ENCODE results near the gene PYGO1.
A peak's percentile ranks its signal among the peaks of the same experiment; 100 is the strongest.
"Not testable (repeated sequence)": the region's sequence is repeated elsewhere in the genome, so short reads cannot be mapped to it uniquely, and the experiment has no call there.

Gene PYGO1

DNA sequence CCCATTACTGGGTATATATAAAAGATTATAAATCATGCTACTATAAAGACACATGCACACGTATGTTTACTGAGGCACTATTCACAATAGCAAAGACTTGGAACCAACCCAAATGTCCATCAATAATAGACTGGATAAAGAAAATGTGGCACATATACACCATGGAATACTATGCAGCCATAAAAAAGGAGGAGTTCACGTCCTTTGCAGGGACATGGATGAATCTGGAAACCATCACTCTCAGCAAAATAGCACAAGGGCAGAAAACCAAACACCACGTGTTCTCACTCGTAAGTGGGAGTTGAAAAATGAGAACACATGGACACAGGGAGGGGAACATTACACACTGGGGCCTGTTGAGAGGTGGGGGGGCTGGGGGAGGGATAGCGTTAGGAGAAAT is 82.7 kb downstream of the PYGO1 start:
- not testable (repeated sequence) for DNase-seq (ENCODE audit: low read depth)

DNA sequence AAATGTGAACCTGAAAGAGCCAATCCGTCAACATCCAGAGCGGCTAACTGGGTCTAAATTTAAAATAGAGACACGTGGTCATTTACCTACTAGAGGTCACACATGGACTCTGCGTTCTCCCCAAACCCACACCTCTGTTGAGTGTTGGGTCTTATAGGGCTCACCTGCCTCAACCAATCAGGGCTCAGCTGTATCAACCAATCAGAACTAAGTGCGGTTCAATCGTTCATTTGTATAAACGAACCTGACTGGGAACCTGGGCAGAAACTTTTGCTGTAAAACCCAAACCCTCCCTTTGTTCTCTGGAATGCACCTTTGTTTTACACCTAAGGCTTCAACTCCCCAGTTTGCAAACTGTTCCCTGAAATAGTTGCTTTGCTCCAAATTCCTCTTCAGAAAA is 89.0 kb downstream of the PYGO1 start:
- no peak for DNase-seq (ENCODE audit: low read depth)

DNA sequence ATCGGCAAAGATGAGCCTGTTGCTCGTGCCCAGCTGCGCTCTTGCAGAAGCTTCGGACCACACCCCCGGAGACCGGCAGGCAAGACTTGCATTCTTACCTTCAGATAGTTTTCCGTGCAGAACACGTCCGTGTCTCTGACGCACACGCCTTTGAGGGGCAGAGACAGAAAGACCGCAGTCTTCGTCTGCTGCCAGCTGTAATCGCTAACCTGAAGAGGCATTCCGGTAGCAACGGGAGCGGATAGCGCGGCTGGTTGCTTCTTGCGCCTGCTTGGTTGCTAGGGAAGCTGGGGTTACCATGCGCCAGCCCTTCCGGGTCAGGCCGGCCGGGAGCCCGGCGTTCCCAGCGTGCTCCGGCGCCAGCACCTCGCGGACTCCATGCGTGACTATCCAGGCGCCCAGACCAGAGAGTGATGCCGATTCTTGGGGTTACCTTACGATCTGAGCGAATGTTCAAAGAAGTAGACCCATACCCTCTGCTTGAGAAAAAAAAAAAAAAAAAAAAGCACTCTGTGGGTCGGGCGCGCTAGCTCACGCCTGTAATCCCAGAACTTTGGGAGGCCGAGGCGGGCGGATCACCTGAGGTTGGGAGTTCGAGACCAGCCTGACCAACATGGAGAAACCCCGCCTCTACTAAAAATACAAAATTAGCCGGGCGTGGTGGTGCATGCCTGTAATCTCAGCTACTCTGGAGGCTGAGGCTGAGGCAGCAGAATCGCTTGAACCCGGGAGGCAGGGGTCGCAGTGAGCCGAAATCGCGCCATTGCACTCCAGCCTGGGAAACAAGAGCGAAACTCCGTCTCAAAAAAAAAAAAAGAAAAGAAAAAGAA is 89.8 kb downstream of the PYGO1 start:
- peak; percentile 51 for DNase-seq (ENCODE audit: low read depth)

DNA sequence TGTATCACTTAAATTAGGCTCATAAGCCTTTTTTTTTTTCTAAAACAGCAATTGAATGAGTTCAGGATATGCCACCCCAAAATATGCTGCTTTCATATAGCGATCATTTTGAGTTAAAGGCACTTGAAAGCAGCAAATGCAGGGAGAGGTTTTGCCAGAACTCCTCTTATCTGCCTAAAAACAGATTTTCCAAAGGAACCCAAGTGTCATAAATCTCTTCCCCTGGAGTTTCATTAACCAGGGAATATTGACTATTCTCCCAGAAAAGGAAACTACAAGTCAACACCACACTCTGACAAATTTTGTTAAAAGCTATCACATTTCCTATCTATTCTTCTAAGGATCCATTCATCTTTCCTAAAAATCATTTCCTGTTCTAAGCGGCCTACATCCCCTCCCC is 91.4 kb downstream of the PYGO1 start:
- DNase-seq (ENCODE audit: low read depth), result no peak

DNA sequence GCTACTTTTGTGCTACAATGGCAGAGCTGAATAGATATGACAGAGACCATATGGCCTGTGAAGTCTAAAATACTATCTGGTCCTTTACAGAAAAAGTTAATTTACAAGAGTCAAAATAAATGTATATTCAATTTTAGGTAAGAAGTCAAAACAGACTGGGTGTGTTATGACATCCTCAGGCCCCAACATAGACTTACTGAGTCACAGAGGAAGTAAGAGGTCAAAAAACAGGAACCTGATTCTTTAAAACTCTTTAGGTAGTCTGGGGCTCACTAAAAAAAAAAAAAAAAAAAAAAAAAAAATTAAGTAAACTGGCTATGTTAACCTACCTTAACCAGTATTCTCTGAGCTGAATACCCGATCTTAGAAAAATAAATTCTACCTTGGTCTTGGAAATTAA is 93.2 kb downstream of the PYGO1 start:
- no peak for DNase-seq (ENCODE audit: low read depth)

DNA sequence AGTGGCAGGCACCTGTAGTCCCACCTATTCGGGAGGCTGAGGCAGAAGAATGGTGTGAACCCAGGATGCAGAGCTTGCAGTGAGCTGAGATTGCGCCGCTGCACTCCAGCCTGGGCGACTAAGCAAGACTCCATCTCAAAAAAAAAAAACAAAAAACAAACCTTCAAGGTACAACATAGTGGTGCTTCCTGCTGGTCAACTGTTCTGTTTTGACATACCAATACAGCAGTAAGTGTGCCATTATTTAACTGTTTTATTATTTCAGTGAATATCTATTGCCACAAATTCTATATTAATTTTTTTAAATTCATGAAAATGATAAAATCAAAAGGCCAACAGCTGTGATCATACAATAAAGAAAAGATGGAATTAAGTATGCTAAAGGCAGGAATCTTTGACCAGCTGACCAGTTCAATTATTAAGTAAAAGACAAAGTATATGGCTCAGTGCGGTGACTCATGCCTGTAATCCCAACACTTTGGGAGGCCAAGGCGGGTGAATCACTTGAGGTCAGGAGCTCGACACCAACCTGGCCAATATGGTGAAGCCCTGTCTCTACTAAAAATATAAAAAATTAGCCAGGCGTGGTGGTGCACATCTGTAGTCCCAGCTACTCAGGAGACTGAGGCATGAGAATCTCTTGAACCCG is 99.1 kb downstream of the PYGO1 start:
- DNase-seq (ENCODE audit: low read depth), result peak; percentile 43
